ENCODE measurements around the gene CEP135. TPM values are rescaled to one million over a fixed set of nuclear protein-coding genes. Genes with fewer than 3 reads are reported as not detected.

CEP135 gene
- polyA plus RNA-seq, 1 donor (not counting 4 experiments of a cell fraction or from before 2014, with no cell fraction given): 5.4 TPM

- DNase-seq (ENCODE audit: low read depth, low spot score): no peak
- Histone ChIP-seq H3K4me3 (ENCODE audit: control insufficient read depth in 2 of 3, extremely low read depth in 1 of 3, insufficient read depth in 2 of 3, low read depth in 1 of 3, low read length in 3 of 3) (no peak overlapping the region), H3K27ac (ENCODE audit: control insufficient read depth, insufficient read depth, low read length) (no peak overlapping the region), H3K4me1 (ENCODE audit: control insufficient read depth, extremely low read depth, insufficient read depth, low read length) (no peaks in the 10 kb centered on the region), H2AFZ (ENCODE audit: control insufficient read depth, low read length) (no peak overlapping the region), H3K27me3 (ENCODE audit: control insufficient read depth, extremely low read depth, insufficient read depth, low read length) (peaks cover 9% of the 10 kb centered on the region), H3K79me2 (ENCODE audit: control insufficient read depth, insufficient read depth, low read length) (no peaks in the 10 kb centered on the region), H3K9me1 (ENCODE audit: control insufficient read depth, extremely low read depth, insufficient read depth, low read length) (no peaks in the 10 kb centered on the region), H4K20me1 (ENCODE audit: control insufficient read depth, extremely low read depth, insufficient read depth, low read length) (no peaks in the 10 kb centered on the region), H3K9me3 (ENCODE audit: control insufficient read depth, low read depth, low read length) (no peaks in the 10 kb centered on the region), H3K9ac (ENCODE audit: control insufficient read depth, extremely low read depth, insufficient read depth, low read length) (no peak overlapping the region), H3K4me2 (ENCODE audit: control insufficient read depth, extremely low read depth, insufficient read depth, low read depth, low read length) (no peak overlapping the region), H3K36me3 (ENCODE audit: control insufficient read depth in 2 of 2, extremely low read depth in 1 of 2, insufficient read depth in 2 of 2, low read length in 2 of 2) (no peaks in the 10 kb centered on the region)
- TF ChIP-seq EZH2 (IDR thresholded peaks at IDR 0.05; ENCODE audit: low read length) (no peak), CTCF (optimal IDR thresholded peaks at IDR 0.05 in 1 of 3, IDR thresholded peaks at IDR 0.05 in 1 of 3, conservative IDR thresholded peaks at IDR 0.05 in 1 of 3; ENCODE audit: extremely low read depth in 1 of 3, insufficient read depth in 2 of 3, low read length in 3 of 3) (no peak)
- dilution Hi-C loops (cut with MboI; ENCODE audit: extremely low pct_ligation_motif_present, low sequenced_read_pairs): no loop called here
- no peak for FAIRE-seq
Observed at GRCh38 chr4:56038487-56039162, 89.9 kb downstream of the CEP135 start.

- FAIRE-seq (no peak), DNase-seq (ENCODE audit: low read depth, low spot score) (no peak)
- no peak overlapping the region for H2AFZ ChIP-seq (ENCODE audit: control insufficient read depth, low read length)
Observed at GRCh38 chr4:56040842-56041241, 92.1 kb downstream of the CEP135 start.

More at GRCh38 chr4:56040842-56041241, 92.1 kb downstream of the CEP135 start:
- TF ChIP-seq CTCF (optimal IDR thresholded peaks at IDR 0.05 in 1 of 3, IDR thresholded peaks at IDR 0.05 in 1 of 3, conservative IDR thresholded peaks at IDR 0.05 in 1 of 3; ENCODE audit: extremely low read depth in 1 of 3, insufficient read depth in 2 of 3, low read length in 3 of 3) (no peak), EZH2 (IDR thresholded peaks at IDR 0.05; ENCODE audit: low read length) (no peak)
- Histone ChIP-seq H3K9ac (ENCODE audit: control insufficient read depth, extremely low read depth, insufficient read depth, low read length) (no peak overlapping the region), H3K4me1 (ENCODE audit: control insufficient read depth, extremely low read depth, insufficient read depth, low read length) (no peaks in the 10 kb centered on the region), H3K4me3 (ENCODE audit: control insufficient read depth in 2 of 3, extremely low read depth in 1 of 3, insufficient read depth in 2 of 3, low read depth in 1 of 3, low read length in 3 of 3) (no peak overlapping the region), H3K36me3 (ENCODE audit: control insufficient read depth in 2 of 2, extremely low read depth in 1 of 2, insufficient read depth in 2 of 2, low read length in 2 of 2) (no peaks in the 10 kb centered on the region), H4K20me1 (ENCODE audit: control insufficient read depth, extremely low read depth, insufficient read depth, low read length) (no peaks in the 10 kb centered on the region), H3K27me3 (ENCODE audit: control insufficient read depth, extremely low read depth, insufficient read depth, low read length) (peaks cover 9% of the 10 kb centered on the region), H3K4me2 (ENCODE audit: control insufficient read depth, extremely low read depth, insufficient read depth, low read depth, low read length) (no peak overlapping the region), H3K9me1 (ENCODE audit: control insufficient read depth, extremely low read depth, insufficient read depth, low read length) (no peaks in the 10 kb centered on the region), H3K9me3 (ENCODE audit: control insufficient read depth, low read depth, low read length) (no peaks in the 10 kb centered on the region), H3K27ac (ENCODE audit: control insufficient read depth, insufficient read depth, low read length) (no peak overlapping the region), H3K79me2 (ENCODE audit: control insufficient read depth, insufficient read depth, low read length) (no peaks in the 10 kb centered on the region)
- dilution Hi-C loops (cut with MboI; ENCODE audit: extremely low pct_ligation_motif_present, low sequenced_read_pairs): no loop called here

Measured in keratinocyte (primary cell).